Heart left ventricle (tissue), 16 donors: ENCODE measurements around the gene ENOX1. TPM values are rescaled to one million over a fixed set of nuclear protein-coding genes. Genes with fewer than 3 reads are reported as not detected.

ENCODE experiments used
- ATAC-seq, 4 donors: fragments of 200-7000 bp; cut with Tn5 transposase; one replicate each; pipeline ENCODE4 v1.9.1; 2020 to 2022; ENCODE audit warnings: moderate library complexity in 4 of 4, mild to moderate bottlenecking in 3 of 4, moderate number of reproducible peaks in 1 of 4
- DNase-seq, 5 donors: peaks; one replicate each; pipeline ENCODE4 v3.0.0-alpha.2; 2020
- H3K27ac ChIP-seq, 12 donors: fragments of 200-600 bp; sonication (generic) in 4 of 12; one replicate each; pipeline versions ENCODE4 v1.5.0 to v1.8.0; 2016 to 2022; ENCODE audit warnings: mild to moderate bottlenecking in 2 of 12
- H3K27me3 ChIP-seq, 9 donors: fragments of 200-600 bp; sonication (generic) in 2 of 9; one replicate each; pipeline versions ENCODE4 v1.5.1 to v1.8.0; 2016 to 2022; ENCODE audit warnings: mild to moderate bottlenecking in 3 of 9
- H3K36me3 ChIP-seq, 9 donors: fragments of 200-600 bp; sonication (generic) in 2 of 9; one replicate each; pipeline versions ENCODE4 v1.5.0 to v1.8.0; 2018 to 2022; ENCODE audit warnings: mild to moderate bottlenecking in 2 of 9
- H3K4me1 ChIP-seq, 12 donors: fragments of 200-600 bp; sonication (generic) in 4 of 12; one replicate each; pipeline versions ENCODE4 v1.5.0 to v1.8.0; 2016 to 2022; ENCODE audit warnings: mild to moderate bottlenecking in 3 of 12
- H3K4me3 ChIP-seq, 12 donors: fragments of 200-600 bp; sonication (generic) in 4 of 12; one replicate each; pipeline versions ENCODE4 v1.5.0 to v1.8.0; 2017 to 2022; ENCODE audit warnings: mild to moderate bottlenecking in 9 of 12, moderate library complexity in 4 of 12
- H3K9me3 ChIP-seq, 12 donors: fragments of 200-600 bp; sonication (generic) in 4 of 12; one replicate each; pipeline versions ENCODE4 v1.5.0 to v1.8.0; 2016 to 2022; ENCODE audit warnings: mild to moderate bottlenecking in 1 of 12
- POLR2A ChIP-seq, 2 donors: fragments of 450-650 bp; IDR thresholded peaks; one replicate each; pipeline ENCODE4 v1.6.1; 2017; ENCODE audit warnings: antibody characterized with exemption in 2 of 2, mild to moderate bottlenecking in 2 of 2, moderate library complexity in 2 of 2
- WGBS, 4 donors: extraction: QIAGEN DNeasy Blood & Tissue Kit in 2 of 4; methylation state at CpG; one replicate each; pipeline versions ENCODE4 v1.1.5 to v1.1.7; 2013 to 2018; 5-methylcytosine and 5-hydroxymethylcytosine counted together
- intact Hi-C, 10 donors: fragments of 100-400 bp; cut with DNase I; formaldehyde crosslinking; loops; one replicate each; pipeline versions ENCODE4 v1.11.1 to v1.14.2; 2022
- polyA plus RNA-seq, 2 donors: library from polyadenylated mRNA; stranded (reverse); fragments of 200-250 nt; gene quantifications; one replicate each; pipeline ENCODE4 v1.2.3, GENCODE V29; 2013
- total RNA-seq, 9 donors: library from RNA; depleted of rRNA in 2 of 9; stranded (reverse); fragments of >200 nt in 2 of 9; fragmentation: NEBNext Ultra II Directional in 3 of 9; extraction: Animal tissue kit (Norgen Biotek cat#: 25700) in 3 of 9; gene quantifications; one replicate each; pipeline versions ENCODE4 v1.1.0 to v1.2.4, GENCODE V29; 2016 to 2023
- TF ChIP-seq, protein P1 (sequence below), 12 donors: fragments of 200-600 bp; sonication (generic) in 4 of 12; IDR thresholded peaks; one replicate each; pipeline versions ENCODE4 v1.5.0 to v1.8.0; 2018 to 2022; ENCODE audit warnings: antibody characterized with exemption in 12 of 12, mild to moderate bottlenecking in 5 of 12
- donor health status: ischemic (EF 13 %, LVEDD 7.1; RV severe dilation, severe dysfunction).
- donor health status: healthy with polysubstance abuse.
- donor health status: DM: no; HTN: yes; CAD: no.
- donor health status: DM: no; HTN: no; CAD: no.
- donor health status: ischemic (EF 25% LVEDD 6.9; RV normal size, moderate dysfunction).
- donor health status: ischemic (EF 25% LVEDD 5.7; RV mildly dilated, moderate dysfunction).
- donor health status: healthy.
- donor health status: DM: yes; HTN: yes; CAD: no.
- donor health status: ischemic (EF 35%, LVEDD 5.7; RV mildly dilated, moderate dysfunction).
- donor health status: nonischemic (EF 11% LVEDD 7.7; RV severe dilation, severe dysfunction).
- donor health status: DM: yes; HTN: yes; CAD: no.
- donor health status: PGD.
- donor health status: ischemic (EF 29% LVEDD 5.4; RV normal size, mild dysfunction).
- donor health status: nonischemic (EF 23%, LVEDD 6.1; RV moderate dilation, normal function).

ENOX1 gene
- total and polyA plus RNA-seq, 11 donors, result 2.0 to 10.1 (median 5.4) TPM

DNA sequence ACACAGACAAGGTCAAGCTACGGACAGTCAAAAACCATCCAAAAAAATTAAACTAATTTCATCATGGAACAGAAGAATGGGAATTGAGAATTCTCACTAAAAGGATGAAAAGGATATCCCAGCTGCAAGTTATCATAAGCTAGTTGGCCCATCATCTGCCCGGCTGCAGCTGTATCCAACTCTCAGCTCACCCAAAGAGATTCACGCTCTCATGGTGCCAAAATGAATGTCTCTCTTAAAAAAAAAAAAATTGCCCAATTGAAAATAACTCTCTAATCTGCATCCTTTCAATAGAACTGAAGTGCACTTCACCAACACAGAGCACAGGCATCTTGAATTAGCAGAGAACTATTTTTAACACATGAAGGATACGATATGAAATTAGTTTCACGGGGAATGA, 20.0 kb downstream of the ENOX1 start:
- peak; percentile 81 to 90 (median 86) for ATAC-seq
- TF ChIP-seq POLR2A (IDR thresholded peaks at IDR 0.05), result no peak
- TF ChIP-seq, protein P1, sequence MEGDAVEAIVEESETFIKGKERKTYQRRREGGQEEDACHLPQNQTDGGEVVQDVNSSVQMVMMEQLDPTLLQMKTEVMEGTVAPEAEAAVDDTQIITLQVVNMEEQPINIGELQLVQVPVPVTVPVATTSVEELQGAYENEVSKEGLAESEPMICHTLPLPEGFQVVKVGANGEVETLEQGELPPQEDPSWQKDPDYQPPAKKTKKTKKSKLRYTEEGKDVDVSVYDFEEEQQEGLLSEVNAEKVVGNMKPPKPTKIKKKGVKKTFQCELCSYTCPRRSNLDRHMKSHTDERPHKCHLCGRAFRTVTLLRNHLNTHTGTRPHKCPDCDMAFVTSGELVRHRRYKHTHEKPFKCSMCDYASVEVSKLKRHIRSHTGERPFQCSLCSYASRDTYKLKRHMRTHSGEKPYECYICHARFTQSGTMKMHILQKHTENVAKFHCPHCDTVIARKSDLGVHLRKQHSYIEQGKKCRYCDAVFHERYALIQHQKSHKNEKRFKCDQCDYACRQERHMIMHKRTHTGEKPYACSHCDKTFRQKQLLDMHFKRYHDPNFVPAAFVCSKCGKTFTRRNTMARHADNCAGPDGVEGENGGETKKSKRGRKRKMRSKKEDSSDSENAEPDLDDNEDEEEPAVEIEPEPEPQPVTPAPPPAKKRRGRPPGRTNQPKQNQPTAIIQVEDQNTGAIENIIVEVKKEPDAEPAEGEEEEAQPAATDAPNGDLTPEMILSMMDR (IDR thresholded peaks at IDR 0.05), result no peak
- Histone ChIP-seq H3K4me3 (peak overlapping the region in 1 of 12 donors; percentile 0), H3K27me3 (peaks cover 0 to 3% (median 0%) of the 10 kb centered on the region in 9 donors), H3K9me3 (no peaks in the 10 kb centered on the region), H3K27ac (peak overlapping the region in 11 of 12 donors; percentile 45 to 85 (median 74)), H3K36me3 (no peaks in the 10 kb centered on the region), H3K4me1 (peaks cover 0 to 34% (median 15%) of the 10 kb centered on the region in 12 donors)
- 17 to 32% (median 28%) methylated on average over 5 of the region's 5 CpGs for WGBS, 4 donors
- peak; percentile 38 to 75 (median 53) for DNase-seq
- intact Hi-C loops, result loop anchor here in 3 of 10 donors (5.0 kb wide), 2 partner anchors 79 to 84 kb away; no protein-coding TSS in a partner anchor

DNA sequence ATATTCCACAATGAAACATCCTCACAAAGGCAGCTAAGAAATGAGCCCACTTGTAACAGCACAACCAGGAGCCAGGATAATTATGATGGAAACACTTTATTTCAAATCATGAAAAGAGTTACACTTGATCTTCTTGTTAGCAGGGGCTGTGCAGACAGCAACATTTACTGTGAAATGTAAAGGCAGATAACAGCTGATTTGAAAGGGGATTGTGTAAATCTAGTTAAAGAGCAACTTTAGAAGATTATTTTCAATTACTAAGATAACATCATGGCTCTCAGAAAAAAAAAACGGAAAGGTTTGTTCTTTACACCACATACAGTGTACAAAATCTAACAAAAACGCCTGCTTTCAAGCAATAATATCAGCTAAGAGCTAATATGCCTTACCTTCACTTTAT, 22.4 kb downstream of the ENOX1 start:
- no peak for DNase-seq
- ATAC-seq, result no peak
- Histone ChIP-seq H3K4me1 (peaks cover 0 to 38% (median 15%) of the 10 kb centered on the region in 12 donors), H3K27ac (peak overlapping the region in 2 of 12 donors; percentile 8 to 22), H3K27me3 (peaks cover 0 to 4% (median 0%) of the 10 kb centered on the region in 9 donors), H3K4me3 (no peak overlapping the region), H3K36me3 (no peaks in the 10 kb centered on the region), H3K9me3 (no peaks in the 10 kb centered on the region)
- TF ChIP-seq POLR2A (IDR thresholded peaks at IDR 0.05), result no peak
- TF ChIP-seq, protein P1 (IDR thresholded peaks at IDR 0.05), result no peak
- intact Hi-C loops, result no loop called here
- WGBS, 4 donors, result 52 to 67% (median 60%) methylated on average over 2 of the region's 2 CpGs

DNA sequence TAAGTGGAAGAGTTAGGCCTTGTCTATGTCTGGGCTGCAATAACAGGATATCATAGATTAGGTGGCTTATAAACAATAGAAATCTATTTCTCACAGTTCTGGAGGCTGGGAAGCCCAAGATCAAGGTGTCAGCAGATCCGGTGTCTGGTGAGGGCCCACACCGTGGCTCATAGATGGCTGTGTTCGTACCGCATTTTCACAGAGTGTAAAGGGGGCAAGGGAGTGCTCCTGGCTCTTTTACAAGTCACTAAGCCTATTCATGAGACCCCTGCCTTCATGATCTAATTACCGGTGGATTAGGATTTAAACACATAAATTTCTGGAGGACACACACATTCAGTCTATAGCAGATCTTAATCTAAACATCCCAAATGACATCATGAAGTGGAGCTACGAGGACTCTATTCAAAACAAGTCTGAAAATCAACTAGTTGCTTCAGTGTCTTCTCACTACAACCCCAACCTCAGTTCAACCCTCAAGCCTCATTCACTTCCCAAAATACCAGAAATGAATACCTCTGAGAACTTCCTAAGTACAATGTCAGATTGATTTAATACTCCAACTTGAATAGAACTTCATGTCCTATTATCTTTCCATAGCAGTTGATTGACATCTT, 23.5 kb downstream of the ENOX1 start:
- Histone ChIP-seq H3K9me3 (no peaks in the 10 kb centered on the region), H3K36me3 (no peaks in the 10 kb centered on the region), H3K4me3 (no peak overlapping the region), H3K4me1 (peaks cover 0 to 36% (median 13%) of the 10 kb centered on the region in 12 donors), H3K27ac (no peak overlapping the region), H3K27me3 (peaks cover 0 to 6% (median 0%) of the 10 kb centered on the region in 9 donors)
- WGBS, 4 donors, result 87 to 97% (median 91%) methylated on average over 6 of the region's 6 CpGs
- TF ChIP-seq, protein P1 (IDR thresholded peaks at IDR 0.05), result no peak
- TF ChIP-seq POLR2A (IDR thresholded peaks at IDR 0.05), result no peak
- ATAC-seq (no peak), DNase-seq (no peak)
- intact Hi-C loops, result no loop called here

DNA sequence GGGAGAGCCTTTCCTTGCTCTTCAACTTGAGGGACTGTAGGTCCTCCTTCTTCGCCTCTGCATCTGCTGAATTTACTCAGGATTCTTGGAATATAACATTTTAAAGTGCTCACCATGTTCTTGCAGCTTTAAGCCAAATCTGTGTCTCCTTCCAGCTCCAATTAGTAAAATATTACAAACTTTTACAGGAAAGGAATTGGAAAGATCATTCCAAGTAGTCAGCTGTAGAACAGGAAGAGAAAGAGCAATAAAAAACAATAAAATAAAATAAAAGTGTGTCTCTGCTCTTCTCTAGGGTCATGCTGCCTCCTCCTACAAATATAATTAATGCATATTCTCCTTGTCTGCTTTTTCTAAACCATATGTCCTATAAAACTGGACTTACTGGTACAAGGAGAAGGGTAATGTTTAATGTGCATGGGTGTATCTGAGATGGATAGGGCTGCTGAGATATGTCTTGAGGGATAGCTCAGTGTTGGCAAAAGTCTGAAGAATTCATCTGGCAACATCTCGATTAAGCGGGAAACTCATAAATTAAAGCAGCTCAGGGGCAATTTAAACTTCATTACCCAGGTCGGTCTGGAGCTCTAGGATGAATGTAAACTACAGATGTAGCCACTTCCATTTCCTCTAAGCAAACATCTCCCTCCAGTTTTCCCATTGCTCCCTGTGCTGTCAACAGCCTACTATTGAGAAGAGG, 25.0 kb downstream of the ENOX1 start:
- TF ChIP-seq POLR2A (IDR thresholded peaks at IDR 0.05), result no peak
- TF ChIP-seq, protein P1 (IDR thresholded peaks at IDR 0.05), result no peak
- ATAC-seq, result no peak
- Histone ChIP-seq H3K4me3 (no peak overlapping the region), H3K36me3 (no peaks in the 10 kb centered on the region), H3K4me1 (peaks cover 0 to 27% (median 9%) of the 10 kb centered on the region in 12 donors), H3K27ac (peak overlapping the region in 1 of 12 donors; percentile 11), H3K27me3 (peaks cover 0 to 6% (median 0%) of the 10 kb centered on the region in 9 donors), H3K9me3 (no peaks in the 10 kb centered on the region)
- DNase-seq, result no peak
- intact Hi-C loops, result no loop called here
- WGBS, 4 donors, result 78 to 84% (median 81%) methylated on average over 4 of the region's 4 CpGs
